Heart left ventricle (tissue), 16 donors: ENCODE data around the gene FCRLA. TPM values are rescaled to one million over a fixed set of nuclear protein-coding genes. Genes with fewer than 3 reads are reported as not detected.
A peak's percentile ranks its signal among the peaks of the same experiment; 100 is the strongest.

Experiments
- ATAC-seq, 4 donors: fragments of 200-7000 bp; cut with Tn5 transposase; one replicate each; pipeline ENCODE4 v1.9.1; 2020 to 2022; ENCODE audit warnings: moderate library complexity in 4 of 4, mild to moderate bottlenecking in 3 of 4, moderate number of reproducible peaks in 1 of 4
- DNase-seq, 5 donors: peaks; one replicate each; pipeline ENCODE4 v3.0.0-alpha.2; 2020
- H3K27ac ChIP-seq, 12 donors: fragments of 200-600 bp; sonication (generic) in 4 of 12; one replicate each; pipeline versions ENCODE4 v1.5.0 to v1.8.0; 2016 to 2022; ENCODE audit warnings: mild to moderate bottlenecking in 2 of 12
- H3K27me3 ChIP-seq, 9 donors: fragments of 200-600 bp; sonication (generic) in 2 of 9; one replicate each; pipeline versions ENCODE4 v1.5.1 to v1.8.0; 2016 to 2022; ENCODE audit warnings: mild to moderate bottlenecking in 3 of 9
- H3K36me3 ChIP-seq, 9 donors: fragments of 200-600 bp; sonication (generic) in 2 of 9; one replicate each; pipeline versions ENCODE4 v1.5.0 to v1.8.0; 2018 to 2022; ENCODE audit warnings: mild to moderate bottlenecking in 2 of 9
- H3K4me1 ChIP-seq, 12 donors: fragments of 200-600 bp; sonication (generic) in 4 of 12; one replicate each; pipeline versions ENCODE4 v1.5.0 to v1.8.0; 2016 to 2022; ENCODE audit warnings: mild to moderate bottlenecking in 3 of 12
- H3K4me3 ChIP-seq, 12 donors: fragments of 200-600 bp; sonication (generic) in 4 of 12; one replicate each; pipeline versions ENCODE4 v1.5.0 to v1.8.0; 2017 to 2022; ENCODE audit warnings: mild to moderate bottlenecking in 9 of 12, moderate library complexity in 4 of 12
- H3K9me3 ChIP-seq, 12 donors: fragments of 200-600 bp; sonication (generic) in 4 of 12; one replicate each; pipeline versions ENCODE4 v1.5.0 to v1.8.0; 2016 to 2022; ENCODE audit warnings: mild to moderate bottlenecking in 1 of 12
- CTCF ChIP-seq, 12 donors: fragments of 200-600 bp; sonication (generic) in 4 of 12; IDR thresholded peaks; one replicate each; pipeline versions ENCODE4 v1.5.0 to v1.8.0; 2018 to 2022; ENCODE audit warnings: antibody characterized with exemption in 12 of 12, mild to moderate bottlenecking in 5 of 12
- POLR2A ChIP-seq, 2 donors: fragments of 450-650 bp; IDR thresholded peaks; one replicate each; pipeline ENCODE4 v1.6.1; 2017; ENCODE audit warnings: antibody characterized with exemption in 2 of 2, mild to moderate bottlenecking in 2 of 2, moderate library complexity in 2 of 2
- WGBS, 4 donors: extraction: QIAGEN DNeasy Blood & Tissue Kit in 2 of 4; methylation state at CpG; one replicate each; pipeline versions ENCODE4 v1.1.5 to v1.1.7; 2013 to 2018; 5-methylcytosine and 5-hydroxymethylcytosine counted together
- intact Hi-C, 10 donors: fragments of 100-400 bp; cut with DNase I; formaldehyde crosslinking; loops; one replicate each; pipeline versions ENCODE4 v1.11.1 to v1.14.2; 2022
- polyA plus RNA-seq, 2 donors: library from polyadenylated mRNA; stranded (reverse); fragments of 200-250 nt; gene quantifications; one replicate each; pipeline ENCODE4 v1.2.3, GENCODE V29; 2013
- total RNA-seq, 9 donors: library from RNA; depleted of rRNA in 2 of 9; stranded (reverse); fragments of >200 nt in 2 of 9; fragmentation: NEBNext Ultra II Directional in 3 of 9; extraction: Animal tissue kit (Norgen Biotek cat#: 25700) in 3 of 9; gene quantifications; one replicate each; pipeline versions ENCODE4 v1.1.0 to v1.2.4, GENCODE V29; 2016 to 2023
- donor health status: ischemic (EF 13 %, LVEDD 7.1; RV severe dilation, severe dysfunction).
- donor health status: healthy with polysubstance abuse.
- donor health status: DM: no; HTN: yes; CAD: no.
- donor health status: DM: no; HTN: no; CAD: no.
- donor health status: ischemic (EF 25% LVEDD 6.9; RV normal size, moderate dysfunction).
- donor health status: ischemic (EF 25% LVEDD 5.7; RV mildly dilated, moderate dysfunction).
- donor health status: healthy.
- donor health status: DM: yes; HTN: yes; CAD: no.
- donor health status: ischemic (EF 35%, LVEDD 5.7; RV mildly dilated, moderate dysfunction).
- donor health status: nonischemic (EF 11% LVEDD 7.7; RV severe dilation, severe dysfunction).
- donor health status: DM: yes; HTN: yes; CAD: no.
- donor health status: PGD.
- donor health status: ischemic (EF 29% LVEDD 5.4; RV normal size, mild dysfunction).
- donor health status: nonischemic (EF 23%, LVEDD 6.1; RV moderate dilation, normal function).

Gene FCRLA
- total and polyA plus RNA-seq, 11 donors, result 0.11 to 1.0 (median 0.23) TPM; not detected in 6

GRCh38 chr1:161736335-161736969, 29.4 kb downstream of the FCRLA start:
- ATAC-seq, result no peak
- Histone ChIP-seq H3K4me1 (peaks cover 0 to 48% (median 0%) of the 10 kb centered on the region in 12 donors), H3K27me3 (peaks cover 0 to 11% (median 0%) of the 10 kb centered on the region in 9 donors), H3K4me3 (no peak overlapping the region), H3K27ac (no peak overlapping the region), H3K36me3 (no peaks in the 10 kb centered on the region), H3K9me3 (no peaks in the 10 kb centered on the region)
- WGBS, 4 donors, result 71 to 89% (median 81%) methylated on average over 4 of the region's 4 CpGs
- intact Hi-C loops, result loop anchor here in 4 of 10 donors (5.0 to 10.0 kb wide), 2 partner anchors 89 to 252 kb away; no protein-coding TSS in a partner anchor
- no peak for TF ChIP-seq POLR2A (IDR thresholded peaks at IDR 0.05)
- no peak for TF ChIP-seq CTCF (IDR thresholded peaks at IDR 0.05)
- no peak for DNase-seq

GRCh38 chr1:161737625-161738024, 30.6 kb downstream of the FCRLA start:
- no peaks in the 10 kb centered on the region for H3K9me3 ChIP-seq
- intact Hi-C loops, result loop anchor here in 4 of 10 donors (5.0 to 10.0 kb wide), 2 partner anchors 90 to 253 kb away; no protein-coding TSS in a partner anchor
- WGBS, 4 donors, result 61 to 83% (median 72%) methylated on average over 2 of the region's 2 CpGs
- TF ChIP-seq CTCF (IDR thresholded peaks at IDR 0.05) (no peak), POLR2A (IDR thresholded peaks at IDR 0.05) (no peak)
- peak overlapping the region in 1 of 12 donors; percentile 91 for H3K27ac ChIP-seq
- H3K36me3 ChIP-seq, result no peaks in the 10 kb centered on the region
- H3K4me1 ChIP-seq, result peaks cover 0 to 48% (median 0%) of the 10 kb centered on the region in 12 donors
- DNase-seq (no peak), ATAC-seq (no peak)
- peaks cover 0 to 11% (median 0%) of the 10 kb centered on the region in 9 donors for H3K27me3 ChIP-seq
- H3K4me3 ChIP-seq, result no peak overlapping the region

GRCh38 chr1:161738627-161739287, 31.7 kb downstream of the FCRLA start:
- peak; percentile 59 to 69 (median 64) for ATAC-seq
- peak overlapping the region in 4 of 12 donors; percentile 3 to 91 (median 30) for H3K27ac ChIP-seq
- WGBS, 4 donors, result 89 to 95% (median 90%) methylated on average over 4 of the region's 4 CpGs

More at GRCh38 chr1:161738627-161739287, 31.7 kb downstream of the FCRLA start:
- Histone ChIP-seq H3K4me3 (no peak overlapping the region), H3K4me1 (peaks cover 0 to 40% (median 0%) of the 10 kb centered on the region in 12 donors), H3K36me3 (no peaks in the 10 kb centered on the region), H3K27me3 (peaks cover 0 to 11% (median 0%) of the 10 kb centered on the region in 9 donors), H3K9me3 (no peaks in the 10 kb centered on the region)
- intact Hi-C loops, result loop anchor here in 4 of 10 donors (5.0 to 10.0 kb wide), 2 partner anchors 91 to 254 kb away; no protein-coding TSS in a partner anchor
- peak; percentile 29 to 66 (median 46) for DNase-seq
- TF ChIP-seq CTCF (IDR thresholded peaks at IDR 0.05) (peak in 11 of 12 donors; percentile 12 to 46 (median 29)), POLR2A (IDR thresholded peaks at IDR 0.05) (no peak)
